HG02840 (cell line): ENCODE data around the gene ACOT4.
"Not testable (repeated sequence)": the region's sequence is repeated elsewhere in the genome, so short reads cannot be mapped to it uniquely, and the experiment has no call there.

Experiments
- ATAC-seq: cut with Tn5 transposase; IDR thresholded peaks from one replicate; pipeline ENCODE4 v1.9.1; 2021; ENCODE audit warnings: mild to moderate bottlenecking, moderate library complexity, moderate number of reproducible peaks; ENCODE audit not compliant: unreplicated experiment, low FRiP score

The ACOT4 gene

DNA sequence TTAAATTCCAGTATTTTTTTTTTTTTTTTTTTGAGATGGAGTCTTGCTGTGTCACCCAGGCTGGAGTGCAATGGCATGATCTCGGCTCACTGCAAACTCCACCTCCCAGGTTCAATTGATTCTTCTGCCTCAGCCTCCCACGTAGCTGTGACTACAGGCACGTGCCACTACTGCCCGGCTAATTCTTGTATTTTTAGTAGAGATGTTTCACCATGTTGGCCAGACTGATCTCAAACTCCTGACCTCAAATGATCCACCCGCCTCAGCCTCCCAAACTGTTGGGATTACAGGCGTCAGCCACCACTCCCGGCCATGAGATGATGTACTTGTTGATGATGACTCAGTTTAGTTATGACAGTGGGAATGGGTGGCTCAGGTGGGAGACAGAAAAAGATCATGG is 17.4 kb upstream of the ACOT4 start:
- ATAC-seq = not testable (repeated sequence)

DNA sequence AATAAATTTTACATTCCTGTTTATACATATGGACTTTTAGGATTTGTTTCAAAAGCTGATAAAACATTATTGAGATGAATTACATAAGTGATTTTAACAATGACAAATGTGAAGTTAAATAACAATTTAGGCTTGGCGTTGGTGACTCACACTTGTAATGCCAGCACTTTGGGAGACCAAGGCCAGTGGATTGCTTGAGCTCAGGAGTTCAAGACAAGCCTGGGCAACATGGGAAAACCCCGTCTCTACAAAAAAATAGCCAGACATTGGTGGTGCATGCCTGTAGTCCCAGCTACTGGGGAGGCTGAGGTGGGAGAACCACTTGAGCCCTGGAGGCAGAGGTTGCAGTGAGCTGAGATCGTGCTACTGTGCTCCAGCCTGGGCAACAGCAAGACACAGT is 15.3 kb upstream of the ACOT4 start:
- ATAC-seq = no peak

DNA sequence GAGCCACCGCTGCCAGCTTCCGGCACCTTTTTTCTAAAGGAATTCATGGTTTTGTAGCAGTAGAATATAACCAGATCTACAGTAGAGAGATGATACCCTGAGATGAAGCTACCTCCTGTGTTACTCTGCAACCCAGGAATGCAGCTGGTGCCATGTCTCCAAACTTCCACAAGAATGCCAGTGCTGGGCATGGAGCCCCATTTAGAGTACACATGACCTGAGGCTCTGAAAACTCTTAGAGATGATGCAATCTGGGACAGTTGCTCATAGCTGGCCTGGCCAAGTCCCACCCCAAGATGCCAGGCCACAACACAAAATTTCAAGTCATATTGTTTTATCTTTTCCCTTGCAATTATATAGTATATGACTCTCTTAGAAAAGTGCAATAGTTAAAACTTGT is 14.5 kb upstream of the ACOT4 start:
- not testable (repeated sequence) for ATAC-seq

DNA sequence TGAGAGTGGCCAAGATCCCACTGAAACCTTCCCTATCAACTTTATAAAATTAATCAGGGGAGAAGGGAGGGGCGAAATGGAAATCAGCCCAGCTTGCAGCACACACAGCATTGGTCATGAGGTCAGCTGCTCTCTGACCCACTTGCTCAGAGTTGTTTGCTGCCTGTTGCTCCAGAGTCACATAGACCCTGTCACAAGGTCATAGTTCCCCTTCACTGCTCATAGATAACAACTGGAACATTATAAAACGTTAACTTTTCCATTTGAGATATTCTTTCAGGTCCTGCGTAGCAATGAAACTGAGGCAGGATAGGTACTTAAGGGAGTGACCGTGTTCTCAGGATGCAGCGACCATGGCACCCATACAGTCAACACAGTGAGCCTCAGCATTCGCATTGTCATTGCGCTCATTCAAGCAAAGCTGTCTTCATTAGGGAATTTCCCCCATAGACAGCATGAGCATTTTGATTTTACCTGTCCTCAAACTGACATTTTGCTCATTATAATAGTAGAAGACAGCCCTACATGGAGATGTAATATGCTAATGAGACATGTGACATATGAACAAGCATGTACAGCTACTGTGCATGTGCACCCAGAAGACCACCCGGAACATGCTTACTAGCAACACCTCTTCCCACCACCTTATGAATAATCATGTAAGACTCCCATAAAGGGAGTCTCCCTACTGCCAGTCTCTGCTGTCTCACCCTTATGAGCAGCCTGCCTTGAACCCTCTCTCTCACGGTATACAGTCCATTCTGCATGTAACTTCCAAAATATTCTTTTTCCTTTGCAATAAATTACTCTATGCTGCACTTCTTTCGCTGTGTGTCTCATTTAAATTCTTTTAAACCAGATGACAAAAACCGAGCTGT is 9.3 kb upstream of the ACOT4 start:
- ATAC-seq = not testable (repeated sequence)

DNA sequence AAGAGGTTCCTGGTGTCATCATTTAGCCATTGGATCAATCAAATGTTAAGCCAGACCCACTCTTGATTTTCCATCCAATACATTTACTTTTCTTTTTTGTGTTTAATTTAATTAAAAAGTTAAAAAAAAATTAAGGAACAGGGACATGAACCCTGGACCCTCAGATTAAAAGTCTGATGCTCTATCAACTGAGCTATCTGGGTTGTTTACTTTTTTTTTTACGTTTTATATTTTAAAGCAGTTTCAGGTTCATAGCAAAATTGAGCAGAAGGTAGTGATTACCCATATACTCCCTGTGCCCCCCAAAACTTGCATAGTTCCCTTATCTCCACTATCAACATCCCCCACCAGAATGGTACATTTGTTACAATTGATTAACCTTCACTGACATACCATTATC is 3.0 kb upstream of the ACOT4 start:
- ATAC-seq = no peak

DNA sequence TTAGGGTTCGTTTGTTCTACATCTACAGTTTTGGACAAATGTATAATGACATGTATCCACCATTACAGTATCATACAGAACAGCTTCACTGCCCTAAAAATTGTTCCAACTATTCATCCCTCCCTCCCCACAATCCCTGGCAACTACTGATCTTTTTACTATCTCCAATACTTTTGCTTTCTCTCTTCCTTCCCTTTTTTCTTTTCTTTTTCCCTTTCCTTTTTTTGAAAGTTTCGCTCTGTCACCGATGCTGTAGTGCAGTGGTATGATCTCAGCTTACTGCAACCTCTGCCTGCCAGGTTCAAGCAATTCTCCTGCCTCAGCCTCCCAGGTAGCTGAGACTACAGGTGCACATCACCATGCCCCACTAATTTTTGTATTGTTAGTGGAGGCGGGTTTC is 2.6 kb upstream of the ACOT4 start:
- no peak for ATAC-seq

DNA sequence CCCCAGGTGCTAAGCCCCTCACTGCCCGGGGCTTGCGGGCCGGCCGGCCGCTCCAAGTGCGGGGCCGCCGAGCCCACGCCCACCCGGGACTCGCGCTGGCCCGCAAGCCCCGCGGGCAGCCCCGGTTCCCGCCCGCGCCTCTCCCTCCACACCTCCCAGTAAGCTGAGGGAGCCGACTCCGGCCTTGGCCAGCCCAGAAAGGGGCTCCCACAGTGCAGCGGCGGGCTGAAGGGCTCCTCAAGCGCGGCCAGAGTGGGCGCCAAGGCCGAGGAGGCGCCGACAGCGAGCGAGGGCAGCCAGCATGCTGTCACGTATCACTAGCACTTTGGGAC is 1.0 kb upstream of the ACOT4 start:
- not testable (repeated sequence) for ATAC-seq

DNA sequence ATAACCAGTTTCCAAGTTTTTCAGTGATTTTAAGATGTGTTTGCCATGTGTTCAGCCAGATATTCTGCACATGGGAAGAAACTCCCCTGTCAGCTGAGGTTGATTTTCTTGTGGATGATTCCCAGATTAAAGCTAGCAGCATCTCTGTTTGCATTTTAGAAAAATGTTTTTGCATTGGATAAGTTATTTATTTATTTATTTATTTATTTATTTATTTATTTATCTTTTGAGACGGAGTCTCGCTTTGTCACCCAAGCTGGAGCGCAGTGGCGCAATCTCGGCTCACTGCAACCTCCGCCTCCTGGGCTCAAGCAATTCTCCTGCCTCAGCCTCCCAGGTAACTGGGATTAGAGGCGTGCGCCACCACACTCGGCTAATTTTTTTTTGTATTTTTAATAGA is 2.8 kb downstream of the ACOT4 start:
- no peak for ATAC-seq

DNA sequence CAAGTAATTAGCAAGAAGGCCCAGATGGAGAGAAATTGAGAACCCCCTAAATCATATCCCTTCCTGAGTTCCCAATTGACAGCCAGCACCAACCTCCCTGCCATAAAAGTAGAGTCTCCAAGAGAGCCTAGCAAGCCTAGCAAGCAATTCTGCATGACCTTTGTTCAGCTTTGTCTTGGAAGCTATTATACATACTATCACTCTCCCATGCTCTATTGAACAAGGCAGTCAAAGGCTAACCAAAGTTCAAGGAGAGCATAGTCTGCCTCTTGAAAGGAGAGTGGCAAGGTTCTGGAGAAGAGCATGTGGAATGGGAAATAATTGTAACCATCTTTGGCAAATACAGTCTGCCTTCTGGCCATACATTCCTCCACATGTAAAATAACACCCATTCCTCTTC is 7.8 kb downstream of the ACOT4 start:
- no peak for ATAC-seq

DNA sequence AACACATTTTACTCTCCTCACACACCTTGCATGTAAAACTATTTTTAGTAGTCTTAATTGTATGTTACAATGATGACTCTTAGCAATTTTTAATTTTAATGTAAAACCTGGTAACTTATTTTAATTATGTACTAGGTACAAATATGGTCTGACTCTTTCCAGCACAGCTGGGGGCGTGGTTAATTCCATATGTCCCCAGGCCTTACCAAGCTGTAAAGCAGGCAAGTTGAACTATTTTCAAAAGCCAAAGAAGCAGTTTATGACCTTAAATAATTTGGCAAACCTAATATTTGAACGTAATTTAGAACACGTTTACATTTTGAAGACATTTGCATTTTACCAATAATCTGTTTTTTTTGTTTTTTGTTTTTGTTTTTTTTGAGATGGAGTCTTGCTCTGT is 11.3 kb downstream of the ACOT4 start:
- ATAC-seq = no peak

DNA sequence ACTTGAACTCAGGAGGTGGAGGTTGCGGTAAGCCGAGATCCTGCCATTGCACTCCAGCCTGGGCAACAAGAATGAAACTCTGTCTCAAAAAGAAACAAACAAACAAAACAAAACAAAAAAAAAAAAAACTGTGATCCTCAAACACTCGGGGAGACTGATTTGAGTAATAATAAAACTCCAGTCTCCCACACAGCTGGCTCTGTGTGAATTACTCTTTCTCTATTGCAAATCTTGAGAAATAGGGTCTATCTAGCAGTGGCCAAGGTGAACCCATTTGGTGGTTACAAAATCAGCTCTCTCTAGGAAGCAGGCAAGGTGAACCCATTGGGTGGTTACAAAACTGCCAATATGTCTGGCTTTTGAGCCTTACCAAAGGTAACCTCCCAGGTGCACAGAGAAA is 14.6 kb downstream of the ACOT4 start:
- ATAC-seq = no peak

DNA sequence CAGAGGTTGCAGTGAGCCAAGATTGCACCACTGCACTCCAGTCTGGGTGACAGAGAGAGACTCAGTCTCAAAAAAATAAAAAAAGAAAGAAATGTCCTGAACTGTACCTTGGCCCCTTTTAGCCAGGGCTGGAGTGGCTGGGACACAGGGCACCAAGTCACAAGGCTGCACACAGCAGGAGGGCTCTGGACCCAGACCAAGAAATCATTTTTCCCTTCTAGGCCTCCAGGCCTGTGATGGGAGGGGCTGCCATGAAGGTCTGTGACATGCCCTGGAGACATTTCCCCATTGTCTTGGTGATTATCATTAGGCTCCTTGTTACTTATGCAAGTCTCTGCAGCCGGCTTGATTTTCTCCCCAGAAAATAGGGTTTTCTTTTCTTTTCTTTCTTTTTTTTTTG is 15.6 kb downstream of the ACOT4 start:
- no peak for ATAC-seq

DNA sequence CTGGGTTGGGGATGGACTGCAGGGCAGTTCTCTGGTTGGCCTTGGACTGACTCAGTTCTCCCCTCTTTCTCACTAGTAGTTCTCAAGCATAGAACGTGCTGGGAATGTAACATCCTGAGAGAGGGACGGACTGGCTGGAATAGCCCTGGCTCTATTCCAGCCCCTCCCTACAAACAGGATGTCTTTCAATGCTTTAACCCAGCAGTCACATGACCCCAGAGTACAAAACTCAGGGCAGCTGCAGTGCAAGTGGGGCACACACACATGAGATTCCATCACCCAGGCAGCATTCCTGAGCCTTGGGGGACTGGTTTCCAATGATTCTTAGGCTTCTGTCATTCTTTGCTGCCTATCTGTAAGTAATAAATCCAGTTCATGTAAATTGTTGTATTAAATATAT is 19.0 kb downstream of the ACOT4 start:
- no peak for ATAC-seq

DNA sequence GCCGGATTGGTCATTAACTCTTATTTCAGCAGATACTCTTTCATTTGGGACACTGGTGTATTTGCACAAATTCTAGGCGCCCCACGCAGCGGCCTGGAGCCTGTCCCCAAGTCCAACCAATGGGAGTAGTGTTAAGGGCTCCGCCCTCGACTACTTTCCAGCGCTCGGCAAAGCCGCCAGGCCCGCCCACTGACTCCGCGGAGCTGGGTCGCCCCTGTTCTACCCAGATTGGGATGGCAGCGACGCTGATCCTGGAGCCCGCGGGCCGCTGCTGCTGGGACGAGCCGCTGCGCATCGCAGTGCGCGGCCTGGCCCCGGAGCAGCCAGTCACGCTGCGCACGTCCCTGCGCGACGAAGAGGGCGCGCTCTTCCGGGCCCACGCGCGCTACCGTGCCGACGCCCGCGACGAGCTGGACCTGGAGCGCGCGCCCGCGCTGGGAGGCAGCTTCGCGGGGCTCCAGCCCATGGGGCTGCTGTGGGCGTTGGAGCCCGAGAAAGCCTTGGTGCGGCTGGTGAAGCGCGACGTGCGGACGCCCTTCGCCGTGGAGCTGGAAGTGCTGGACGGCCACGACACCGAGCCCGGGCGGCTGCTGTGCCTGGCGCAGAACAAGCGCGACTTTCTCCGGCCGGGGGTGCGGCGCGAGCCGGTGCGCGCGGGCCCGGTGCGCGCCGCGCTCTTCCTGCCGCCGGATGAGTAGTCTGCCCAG is 20.8 kb downstream of the ACOT4 start, which contains the start of gene ACOT6:
Gene ACOT6 (plus strand): TSS at position 179 of the 707 bp plus-strand sequence. CDS start 55 bp downstream, at position 234.
- ATAC-seq = no peak

DNA sequence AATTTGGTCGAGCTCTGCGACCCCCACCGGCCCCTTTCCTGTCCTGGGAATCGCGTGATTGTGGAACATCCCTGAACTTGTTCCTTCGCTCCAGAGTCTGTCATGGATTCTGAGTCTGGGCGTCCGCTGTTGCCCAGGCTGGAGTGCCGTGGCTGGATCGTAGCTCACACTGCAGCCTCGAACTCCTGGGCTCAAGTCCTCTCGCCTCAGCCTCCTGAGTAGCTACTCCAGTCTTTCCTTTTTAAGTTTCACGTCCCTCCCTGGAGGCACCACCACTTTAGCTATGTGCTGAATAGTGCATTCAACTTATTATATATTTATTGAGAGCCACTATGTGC is 21.3 kb downstream of the ACOT4 start:
- no peak for ATAC-seq

DNA sequence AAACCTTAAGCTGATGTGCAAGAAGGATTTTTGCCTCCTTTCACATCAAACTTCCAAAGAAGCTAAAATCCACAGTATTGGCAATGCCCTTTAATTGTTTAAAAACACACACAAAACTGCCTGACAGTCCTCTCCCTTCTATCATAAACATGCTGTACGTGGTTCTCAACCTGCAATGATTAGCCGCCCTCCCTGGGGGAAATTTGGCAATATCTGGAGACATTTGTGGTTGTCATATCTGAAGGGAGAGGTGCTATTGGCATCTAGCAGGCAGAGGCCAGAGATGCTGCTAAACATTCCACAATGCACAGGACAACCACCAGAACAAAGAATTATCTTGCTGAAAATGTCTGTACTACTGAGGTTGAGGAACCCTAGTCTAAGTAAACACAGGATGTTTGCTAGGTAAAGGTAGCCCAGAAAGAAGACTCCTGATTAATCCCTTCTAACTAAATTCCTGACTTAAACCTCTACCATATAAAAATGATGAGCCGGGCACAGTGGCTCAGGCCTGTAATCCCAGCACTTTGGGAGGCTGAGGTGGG is 21.8 kb downstream of the ACOT4 start:
- ATAC-seq = no peak

DNA sequence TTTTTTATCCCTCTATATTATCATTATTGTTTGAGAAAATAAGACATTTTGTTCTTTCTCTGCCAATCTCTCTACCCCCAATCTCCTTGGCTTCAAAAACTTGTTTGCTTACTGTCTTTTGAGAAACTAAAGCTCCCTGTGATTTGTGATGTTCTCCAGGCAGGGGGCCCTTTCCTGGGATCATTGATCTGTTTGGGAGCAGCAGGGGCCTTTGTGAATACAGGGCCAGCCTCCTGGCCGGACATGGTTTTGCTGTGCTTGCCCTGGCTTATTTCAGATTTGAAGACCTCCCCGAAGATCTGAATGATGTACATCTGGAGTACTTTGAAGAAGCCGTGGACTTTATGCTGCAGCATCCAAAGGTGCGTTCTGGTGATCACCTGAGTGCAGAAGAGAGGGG is 25.2 kb downstream of the ACOT4 start:
- no peak for ATAC-seq

DNA sequence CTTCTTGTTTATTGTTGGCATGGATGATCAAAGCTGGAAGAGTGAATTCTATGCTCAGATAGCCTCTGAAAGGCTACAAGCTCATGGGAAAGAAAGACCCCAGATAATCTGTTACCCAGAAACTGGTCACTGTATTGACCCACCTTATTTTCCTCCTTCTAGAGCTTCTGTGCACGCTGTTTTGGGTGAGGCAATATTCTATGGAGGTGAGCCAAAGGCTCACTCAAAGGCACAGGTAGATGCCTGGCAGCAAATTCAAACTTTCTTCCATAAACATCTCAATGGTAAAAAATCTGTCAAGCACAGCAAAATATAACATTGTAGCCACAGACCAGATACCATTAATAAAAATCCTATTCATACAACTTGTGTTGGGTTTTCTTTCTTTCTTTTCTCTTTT is 27.9 kb downstream of the ACOT4 start:
- ATAC-seq = no peak

DNA sequence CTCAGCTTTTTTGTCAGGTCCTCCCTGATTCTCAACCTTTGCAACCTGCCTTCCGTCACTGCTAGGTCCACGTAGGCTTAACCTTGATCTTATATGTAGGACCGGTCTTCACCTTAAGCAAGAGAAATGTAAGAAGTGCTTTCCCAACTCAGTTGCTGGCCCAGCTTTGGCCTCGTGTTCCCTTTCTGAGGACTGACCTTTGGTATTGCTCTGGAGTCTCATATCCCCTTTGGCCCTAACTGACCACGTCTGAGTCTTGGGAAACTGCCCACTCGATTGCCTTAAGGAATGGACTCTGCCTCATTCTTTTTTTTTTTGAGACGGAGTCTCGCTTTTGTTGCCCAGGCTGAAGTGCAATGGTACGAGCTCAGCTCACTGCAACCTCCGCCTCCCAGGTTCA is 28.6 kb downstream of the ACOT4 start:
- ATAC-seq = no peak

DNA sequence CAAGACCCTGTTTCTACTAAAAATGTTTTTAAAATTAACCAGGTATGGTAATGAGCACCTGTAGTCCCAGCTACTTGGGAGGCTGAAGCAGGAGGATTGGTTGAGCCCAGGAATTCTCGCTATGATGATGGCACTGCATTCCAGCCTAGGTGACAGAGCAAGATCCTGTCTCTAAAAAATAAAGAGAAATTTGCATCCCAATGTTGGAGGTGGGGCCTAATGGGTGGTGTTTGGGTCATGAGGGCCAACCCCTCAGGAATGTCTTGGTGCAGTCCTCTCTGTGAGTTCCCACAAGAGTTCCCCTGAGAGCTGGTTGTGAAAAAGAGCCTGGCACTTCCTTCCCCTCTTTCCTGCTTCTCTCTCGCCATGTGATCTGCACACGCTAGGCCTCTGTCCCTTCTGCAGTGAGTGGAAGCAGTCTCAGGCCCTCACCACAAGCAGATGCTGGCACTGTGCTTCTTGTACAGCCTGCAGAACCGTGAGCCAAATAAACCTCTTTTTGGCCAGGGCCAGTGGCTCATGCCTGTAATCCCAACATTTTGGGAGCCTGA is 31.9 kb downstream of the ACOT4 start:
- ATAC-seq = no peak

DNA sequence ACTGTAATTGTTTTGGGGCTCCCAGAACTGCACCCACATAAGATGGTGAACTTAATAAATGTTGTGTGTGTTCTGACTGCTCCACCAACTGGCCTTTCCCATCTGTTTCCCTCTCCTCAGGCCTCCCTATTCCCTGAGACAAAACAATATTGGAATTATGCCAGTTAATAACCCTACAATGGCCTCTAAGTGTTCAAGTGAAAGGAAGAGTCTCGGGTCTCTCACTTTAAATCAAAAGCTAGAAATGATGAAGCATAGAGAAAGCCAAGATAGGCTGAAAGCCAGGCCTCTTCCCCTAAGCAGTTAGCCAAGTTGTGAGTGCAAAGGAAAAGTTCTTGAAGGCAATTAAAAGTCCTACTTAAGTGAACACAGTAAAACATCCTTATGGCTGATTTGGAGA is 34.0 kb downstream of the ACOT4 start:
- no peak for ATAC-seq

DNA sequence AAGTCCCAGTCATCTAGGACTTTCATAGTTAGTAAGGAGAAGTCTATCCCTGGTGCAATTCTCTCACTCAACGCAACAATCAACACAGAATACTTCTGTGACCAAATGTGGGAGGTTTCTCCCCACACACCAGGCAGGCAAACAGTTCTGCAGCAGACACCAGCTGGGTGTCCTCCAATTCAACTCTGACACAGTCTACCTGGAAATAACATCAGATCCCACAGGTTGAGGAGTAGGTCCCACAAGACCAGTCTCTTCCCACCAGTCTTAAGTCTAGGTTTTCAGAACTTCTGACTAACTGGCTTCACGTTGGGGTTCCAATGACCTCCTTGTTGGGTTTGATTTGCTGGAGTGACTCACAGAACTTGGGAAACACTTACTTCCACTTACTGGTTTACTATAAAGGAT is 35.5 kb downstream of the ACOT4 start:
- ATAC-seq = no peak
